Natural killer cell (primary cell): ENCODE data around the gene KLF5. TPM values are rescaled to one million over a fixed set of nuclear protein-coding genes. Genes with fewer than 3 reads are reported as not detected.

Experiments used
- ATAC-seq, 3 donors: fragments of 150-1000 bp in 2 of 3; fragments of 200-7000 bp in 1 of 3; cut with Tn5 transposase; 1 replicate in 1 of 3; 2 replicates in 2 of 3; pipeline ENCODE4 v1.10.0; 2021; ENCODE audit warnings: mild to moderate bottlenecking in 2 of 3, moderate library complexity in 2 of 3
- DNase-seq, 2 donors: peaks; one replicate each; pipeline versions ENCODE4 v3.0.0 to v3.0.0-alpha.2; 2013 to 2021; ENCODE audit warnings: mixed read lengths in 1 of 2
- H3K27ac ChIP-seq: one replicate; pipeline ENCODE4 v1.5.1; 2013; ENCODE audit warnings: mild to moderate bottlenecking, low read length
- H3K27me3 ChIP-seq: one replicate; pipeline ENCODE4 v1.6.1; 2013; ENCODE audit warnings: low read length; ENCODE audit not compliant: control insufficient read depth, insufficient read depth
- H3K36me3 ChIP-seq: one replicate; pipeline ENCODE4 v1.6.1; 2013; ENCODE audit warnings: low read length; ENCODE audit not compliant: control insufficient read depth, insufficient read depth
- H3K4me1 ChIP-seq: one replicate; pipeline ENCODE4 v1.6.1; 2013; ENCODE audit warnings: low read length; ENCODE audit not compliant: control insufficient read depth, insufficient read depth
- H3K4me3 ChIP-seq: one replicate; pipeline ENCODE4 v1.5.1; 2013; ENCODE audit warnings: low read length
- H3K9me3 ChIP-seq: one replicate; pipeline ENCODE4 v1.6.1; 2013; ENCODE audit warnings: low read length; ENCODE audit not compliant: control insufficient read depth, insufficient read depth
- H3K27ac Mint-ChIP-seq, 2 donors: one replicate each; pipeline ENCODE4 v1.8.0; 2022; ENCODE audit warnings: mild to moderate bottlenecking in 2 of 2, mixed read lengths in 2 of 2, moderate library complexity in 1 of 2
- H3K27me3 Mint-ChIP-seq, 2 donors: one replicate each; pipeline ENCODE4 v1.8.0; 2022; ENCODE audit warnings: low read depth in 2 of 2, mixed read lengths in 2 of 2
- H3K36me3 Mint-ChIP-seq: one replicate; pipeline ENCODE4 v1.8.0; 2022; ENCODE audit warnings: mixed read lengths
- H3K4me1 Mint-ChIP-seq, 2 donors: one replicate each; pipeline ENCODE4 v1.8.0; 2022; ENCODE audit warnings: mixed read lengths in 2 of 2
- H3K4me3 Mint-ChIP-seq: one replicate; pipeline ENCODE4 v1.8.0; 2022; ENCODE audit warnings: mild to moderate bottlenecking, moderate library complexity, mixed read lengths
- H3K9me3 Mint-ChIP-seq, 2 donors: one replicate each; pipeline ENCODE4 v1.8.0; 2022; ENCODE audit warnings: mixed read lengths in 2 of 2
- CTCF ChIP-seq: fragments of 200-600 bp; IDR thresholded peaks from one replicate; pipeline ENCODE4 v1.8.0; 2022; ENCODE audit warnings: antibody characterized with exemption
- WGBS: methylation state at CpG from one replicate; pipeline ENCODE4 v1.1.7; 2013; ENCODE audit warnings: missing lambda C conversion rate; ENCODE audit not compliant: insufficient coverage; 5-methylcytosine and 5-hydroxymethylcytosine counted together
- intact Hi-C: fragments of 100-400 bp; cut with micrococcal nuclease; formaldehyde crosslinking; loops from one replicate; pipeline ENCODE4 v1.14.2; 2022
- total RNA-seq, 4 donors: library from RNA; stranded (reverse); fragments of 120-200 nt in 1 of 4; gene quantifications; one replicate each; pipeline versions ENCODE4 v1.2.3 to v1.2.4, GENCODE V29; 2013 to 2022

KLF5 gene
- total RNA-seq, 3 donors from 2014 or later (not counting 1 experiment from before 2014, with no cell fraction given): 1.2 to 48.5 (median 2.0) TPM

DNA sequence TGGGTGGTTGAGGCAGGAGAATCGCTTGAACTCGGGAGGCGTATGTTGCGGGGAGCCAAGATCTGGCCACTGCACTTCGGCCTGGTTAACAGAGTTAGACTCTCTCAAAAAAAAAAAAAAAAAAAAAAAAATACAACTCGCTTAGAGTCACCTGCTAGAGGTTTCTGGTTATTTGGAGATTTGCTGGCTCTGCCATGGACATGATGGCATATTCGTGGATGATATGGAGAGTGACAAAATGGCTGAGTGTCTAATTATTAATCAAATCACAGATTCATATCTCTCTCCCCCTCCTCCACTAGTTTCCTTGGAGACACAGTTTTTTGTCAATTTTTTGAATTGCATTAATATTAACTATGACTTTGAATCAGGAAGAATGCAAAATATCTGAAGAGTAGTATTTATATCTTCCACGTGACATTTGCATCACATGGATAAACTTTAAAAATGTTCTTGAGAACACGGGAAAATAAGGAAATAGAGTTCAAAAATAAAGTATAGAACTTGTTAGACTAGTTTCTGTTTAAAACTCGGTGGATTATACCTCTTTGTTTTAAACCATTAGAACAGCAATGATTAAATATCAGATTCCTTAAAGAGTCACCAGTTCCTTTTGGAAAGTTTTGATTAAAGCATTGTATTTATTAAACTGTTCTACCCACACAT, 47.8 kb downstream of the KLF5 start:
- Histone ChIP-seq H3K4me3 (no peak overlapping the region), H3K36me3 (no peaks in the 10 kb centered on the region), H3K4me1 (no peaks in the 10 kb centered on the region), H3K9me3 (no peaks in the 10 kb centered on the region), H3K27ac (no peak overlapping the region), H3K27me3 (no peaks in the 10 kb centered on the region)
- no peak overlapping the region for H3K27ac Mint-ChIP-seq
- H3K27me3 Mint-ChIP-seq: peaks cover 0 to 9% of the 10 kb centered on the region in 2 donors
- DNase-seq: no peak
- no peaks in the 10 kb centered on the region for H3K36me3 Mint-ChIP-seq
- H3K9me3 Mint-ChIP-seq: no peaks in the 10 kb centered on the region
- WGBS: 94% methylated on average over 5 of the region's 10 CpGs
- H3K4me3 Mint-ChIP-seq: no peak overlapping the region
- no peak for ATAC-seq
- no peaks in the 10 kb centered on the region for H3K4me1 Mint-ChIP-seq
- no peak for TF ChIP-seq CTCF
- intact Hi-C loops: no loop called here

DNA sequence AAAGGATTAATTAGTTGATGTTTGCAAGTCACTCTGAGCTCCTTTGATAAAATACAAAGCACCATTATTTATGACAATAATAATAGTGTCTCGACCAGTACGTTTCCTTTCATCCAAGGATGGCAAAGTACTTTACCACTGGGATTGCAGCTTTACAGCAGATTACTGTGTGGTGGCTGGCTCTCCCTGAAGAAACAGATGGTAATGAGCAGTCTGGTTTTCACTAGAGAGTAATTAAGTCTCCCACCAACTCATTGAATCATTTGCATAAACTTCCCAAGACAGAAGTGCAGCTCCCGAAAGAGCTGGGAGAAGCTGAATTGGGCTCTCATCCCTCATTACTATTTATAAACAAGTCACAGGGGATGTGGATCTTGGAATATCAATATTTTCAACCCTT, 48.7 kb downstream of the KLF5 start:
- no peak overlapping the region for H3K27ac Mint-ChIP-seq

GRCh38 chr13:73107970-73108369, 49.2 kb downstream of the KLF5 start:
- intact Hi-C loops: no loop called here
- Mint-ChIP-seq H3K27me3 (peaks cover 0 to 9% of the 10 kb centered on the region in 2 donors), H3K4me1 (no peaks in the 10 kb centered on the region), H3K27ac (no peak overlapping the region), H3K9me3 (no peaks in the 10 kb centered on the region), H3K36me3 (no peaks in the 10 kb centered on the region), H3K4me3 (no peak overlapping the region)
- WGBS: 62% methylated on average over 6 of the region's 8 CpGs
- H3K9me3 ChIP-seq: no peaks in the 10 kb centered on the region
- no peak for TF ChIP-seq CTCF
- no peak overlapping the region for H3K4me3 ChIP-seq
- no peaks in the 10 kb centered on the region for H3K4me1 ChIP-seq
- no peak overlapping the region for H3K27ac ChIP-seq
- no peak for ATAC-seq
- no peaks in the 10 kb centered on the region for H3K27me3 ChIP-seq
- H3K36me3 ChIP-seq: no peaks in the 10 kb centered on the region
- no peak for DNase-seq

More for the DNA sequence above, 48.7 kb downstream of the KLF5 start:
- H3K4me1 ChIP-seq: no peaks in the 10 kb centered on the region
- peaks cover 0 to 9% of the 10 kb centered on the region in 2 donors for H3K27me3 Mint-ChIP-seq
- no peak for ATAC-seq
- H3K27me3 ChIP-seq: no peaks in the 10 kb centered on the region
- H3K36me3 Mint-ChIP-seq: no peaks in the 10 kb centered on the region
- no peak for DNase-seq
- WGBS: 90% methylated on average over 2 of the region's 3 CpGs
- H3K4me3 Mint-ChIP-seq: no peak overlapping the region
- H3K4me1 Mint-ChIP-seq: no peaks in the 10 kb centered on the region
- no peak overlapping the region for H3K27ac ChIP-seq
- no peaks in the 10 kb centered on the region for H3K9me3 Mint-ChIP-seq
- intact Hi-C loops: no loop called here
- no peak overlapping the region for H3K4me3 ChIP-seq
- H3K36me3 ChIP-seq: no peaks in the 10 kb centered on the region
- no peak for TF ChIP-seq CTCF
- no peaks in the 10 kb centered on the region for H3K9me3 ChIP-seq
